Left lung (tissue), 10 donors: ENCODE results near the gene CPAMD8. TPM values are rescaled to one million over a fixed set of nuclear protein-coding genes. Genes with fewer than 3 reads are reported as not detected.
"Not testable (repeated sequence)": the region's sequence is repeated elsewhere in the genome, so short reads cannot be mapped to it uniquely, and the experiment has no call there.

Experiments
- ATAC-seq: fragments of 200-7000 bp; cut with Tn5 transposase; one replicate; pipeline ENCODE4 v1.9.1; 2020; ENCODE audit warnings: moderate library complexity
- DNase-seq, 4 donors: peaks; one replicate each; pipeline ENCODE4 v3.0.0-alpha.2; 2013 to 2020
- H3K27ac ChIP-seq, 2 donors: fragments of 200-600 bp; sonication (generic) in 1 of 2; one replicate each; pipeline versions ENCODE4 v1.5.0 to v1.8.0; 2020 to 2021
- H3K27me3 ChIP-seq, 2 donors: fragments of 200-600 bp; sonication (generic) in 1 of 2; one replicate each; pipeline versions ENCODE4 v1.5.0 to v1.8.0; 2020 to 2021
- H3K36me3 ChIP-seq, 2 donors: fragments of 200-600 bp; sonication (generic) in 1 of 2; one replicate each; pipeline versions ENCODE4 v1.5.0 to v1.8.0; 2020 to 2021
- H3K4me1 ChIP-seq, 2 donors: fragments of 200-600 bp; one replicate each; pipeline ENCODE4 v1.8.0; 2021
- H3K4me3 ChIP-seq, 2 donors: fragments of 200-600 bp; sonication (generic) in 1 of 2; one replicate each; pipeline versions ENCODE4 v1.5.0 to v1.8.0; 2020 to 2021; ENCODE audit warnings: mild to moderate bottlenecking in 1 of 2
- H3K9me3 ChIP-seq, 2 donors: fragments of 200-600 bp; sonication (generic) in 1 of 2; one replicate each; pipeline versions ENCODE4 v1.5.0 to v1.8.0; 2020 to 2021
- CTCF ChIP-seq, 2 donors: fragments of 200-600 bp; sonication (generic) in 1 of 2; IDR thresholded peaks; one replicate each; pipeline versions ENCODE4 v1.5.0 to v1.8.0; 2021; ENCODE audit warnings: antibody characterized with exemption in 2 of 2
- intact Hi-C, 2 donors: fragments of 100-400 bp; cut with DNase I; formaldehyde crosslinking; loops; one replicate each; pipeline versions ENCODE4 v1.11.2 to v1.14.2; 2022
- polyA plus RNA-seq, 6 donors: library from polyadenylated mRNA; unstranded; fragments of 120-200 nt; gene quantifications; one replicate each; pipeline ENCODE4 v1.2.1, GENCODE V29; 2013; ENCODE audit not compliant: insufficient read length in 6 of 6
- total RNA-seq, 2 donors: library from RNA; stranded (reverse); fragmentation: NEBNext Ultra II Directional; extraction: Animal tissue kit (Norgen Biotek cat#: 25700); gene quantifications; one replicate each; pipeline ENCODE4 v1.2.1, GENCODE V29; 2021
- donor health status: DM: no; HTN: yes; CAD: no.
- donor health status: DM: no; HTN: no; CAD: no.

The CPAMD8 gene
- total and polyA plus RNA-seq, 8 donors = 13.1 to 79.9 (median 64.8) TPM

GRCh38 chr19:17002455-17002854 is 24.2 kb downstream of the CPAMD8 start:
- Histone ChIP-seq H3K27me3 (no peaks in the 10 kb centered on the region), H3K27ac (no peak overlapping the region), H3K4me3 (no peak overlapping the region), H3K36me3 (no peaks in the 10 kb centered on the region), H3K4me1 (no peaks in the 10 kb centered on the region), H3K9me3 (peaks cover 0 to 5% of the 10 kb centered on the region in 2 donors)
- no peak for TF ChIP-seq CTCF (IDR thresholded peaks at IDR 0.05)
- DNase-seq = no peak
- intact Hi-C loops = no loop called here
- ATAC-seq = no peak

- intact Hi-C loops = no loop called here
- peak; percentile 25 for ATAC-seq
- Histone ChIP-seq H3K27ac (no peak overlapping the region), H3K4me1 (no peaks in the 10 kb centered on the region), H3K36me3 (no peaks in the 10 kb centered on the region), H3K4me3 (no peak overlapping the region), H3K9me3 (peaks cover 0 to 5% of the 10 kb centered on the region in 2 donors), H3K27me3 (no peaks in the 10 kb centered on the region)
- no peak for TF ChIP-seq CTCF (IDR thresholded peaks at IDR 0.05)
- DNase-seq = no peak
These were observed 24.9 kb downstream of the CPAMD8 start for GRCh38 chr19:17001603-17002183.

GRCh38 chr19:16998635-16999194 is 27.9 kb downstream of the CPAMD8 start:
- Histone ChIP-seq H3K4me3 (no peak overlapping the region), H3K27ac (no peak overlapping the region), H3K9me3 (peaks cover 0 to 9% of the 10 kb centered on the region in 2 donors), H3K36me3 (no peaks in the 10 kb centered on the region), H3K4me1 (no peaks in the 10 kb centered on the region), H3K27me3 (no peaks in the 10 kb centered on the region)
- no peak for ATAC-seq
- intact Hi-C loops = no loop called here
- TF ChIP-seq CTCF (IDR thresholded peaks at IDR 0.05) = no peak
- no peak for DNase-seq

- intact Hi-C loops, H3K4me3 ChIP-seq, H3K36me3 ChIP-seq, H3K9me3 ChIP-seq, H3K27ac ChIP-seq, H3K4me1 ChIP-seq, ATAC-seq, H3K27me3 ChIP-seq, DNase-seq: not testable (repeated sequence)
These were observed 29.6 kb downstream of the CPAMD8 start for GRCh38 chr19:16996838-16997490.

- intact Hi-C loops = no loop called here
- no peak for ATAC-seq
- TF ChIP-seq CTCF (IDR thresholded peaks at IDR 0.05) = no peak
These were observed 37.9 kb downstream of the CPAMD8 start for GRCh38 chr19:16988661-16989060.

More at GRCh38 chr19:16988661-16989060, 37.9 kb downstream of the CPAMD8 start:
- Histone ChIP-seq H3K4me3 (no peak overlapping the region), H3K27me3 (no peaks in the 10 kb centered on the region), H3K27ac (no peak overlapping the region), H3K9me3 (no peaks in the 10 kb centered on the region), H3K4me1 (no peaks in the 10 kb centered on the region), H3K36me3 (no peaks in the 10 kb centered on the region)
- DNase-seq = no peak
